ENCODE measurements around the gene GPR162.
A peak's percentile ranks its signal among the peaks of the same experiment; 100 is the strongest.

Gene GPR162

GRCh38 chr12:6834873-6835272 is 13.3 kb downstream of the GPR162 start:
- no peak for DNase-seq (ENCODE audit: low spot score)

- no peak for DNase-seq (ENCODE audit: low spot score)
These were observed 15.2 kb downstream of the GPR162 start for GRCh38 chr12:6836851-6837250.

GRCh38 chr12:6837370-6838060 is 15.9 kb downstream of the GPR162 start:
- no peak for DNase-seq (ENCODE audit: low spot score)

GRCh38 chr12:6838854-6839253 is 17.2 kb downstream of the GPR162 start:
- no peak for DNase-seq (ENCODE audit: low spot score)

GRCh38 chr12:6839482-6840201 is 18.0 kb downstream of the GPR162 start:
- no peak for DNase-seq (ENCODE audit: low spot score)

- no peak for DNase-seq (ENCODE audit: low spot score)
These were observed 18.7 kb downstream of the GPR162 start for GRCh38 chr12:6840330-6840729.

- DNase-seq (ENCODE audit: low spot score), result no peak
These were observed 19.3 kb downstream of the GPR162 start, which contains the start of gene GNB3 for GRCh38 chr12:6840761-6841515. Gene GNB3, plus strand, starts transcription at chr12:6840925. Its CDS starts 363 bp downstream, at chr12:6841288.

- no peak for DNase-seq (ENCODE audit: low spot score)
These were observed 20.5 kb downstream of the GPR162 start for GRCh38 chr12:6842075-6842474.

- DNase-seq (ENCODE audit: low spot score), result peak; percentile 41
These were observed 21.7 kb downstream of the GPR162 start for GRCh38 chr12:6843118-6843902.

- no peak for DNase-seq (ENCODE audit: low spot score)
These were observed 23.8 kb downstream of the GPR162 start for GRCh38 chr12:6845395-6845794.

GRCh38 chr12:6846316-6846869 is 24.8 kb downstream of the GPR162 start:
- no peak for DNase-seq (ENCODE audit: low spot score)

GRCh38 chr12:6847676-6848075 is 26.1 kb downstream of the GPR162 start:
- DNase-seq (ENCODE audit: low spot score), result no peak

- no peak for DNase-seq (ENCODE audit: low spot score)
These were observed 27.8 kb downstream of the GPR162 start for GRCh38 chr12:6849427-6849826.

- DNase-seq (ENCODE audit: low spot score), result no peak
These were observed 28.4 kb downstream of the GPR162 start for GRCh38 chr12:6849976-6850560.

GRCh38 chr12:6850796-6851152 is 29.2 kb downstream of the GPR162 start:
- no peak for DNase-seq (ENCODE audit: low spot score)

GRCh38 chr12:6851153-6851920 is 29.7 kb downstream of the GPR162 start, which contains the start of gene CDCA3:
Gene CDCA3, minus strand, starts transcription at chr12:6851286. Its CDS starts 334 bp downstream, at chr12:6850952.
- peak; percentile 100 for DNase-seq (ENCODE audit: low spot score)

GRCh38 chr12:6851921-6852650 is 30.5 kb downstream of the GPR162 start, which contains the start of gene USP5:
Gene USP5, plus strand, starts transcription at chr12:6852150. Its CDS starts 30 bp downstream, at chr12:6852180.
- peak; percentile 100 for DNase-seq (ENCODE audit: low spot score)

- peak; percentile 71 for DNase-seq (ENCODE audit: low spot score)
These were observed 31.2 kb downstream of the GPR162 start for GRCh38 chr12:6852651-6853354.

GRCh38 chr12:6853626-6854025 is 32.0 kb downstream of the GPR162 start:
- DNase-seq (ENCODE audit: low spot score), result no peak

All from SW480 (cell line).